ENCODE results near the gene FRY.

DNA sequence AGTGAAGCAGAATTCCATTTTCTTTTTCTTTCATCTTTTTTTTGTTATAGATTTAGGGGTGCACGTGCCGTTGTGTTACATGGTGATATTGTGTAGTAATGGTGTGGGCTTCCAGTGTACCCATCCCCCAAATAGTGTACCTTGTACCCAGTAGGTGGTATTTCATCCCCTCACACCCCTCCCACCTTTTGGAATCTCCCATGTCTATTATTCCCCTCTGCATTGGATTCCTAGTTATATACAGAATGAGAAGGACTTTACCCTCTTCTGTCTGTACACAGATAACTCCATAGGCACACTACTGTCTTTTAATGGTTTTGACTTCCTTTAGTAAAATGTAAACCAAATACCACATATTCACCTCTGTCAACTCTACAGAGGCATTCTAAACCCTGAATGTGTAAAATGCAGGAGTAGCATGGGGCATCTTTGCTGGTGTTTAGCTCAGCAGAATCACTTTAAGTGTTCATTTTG is 28.0 kb downstream of the FRY start:
- TF ChIP-seq, protein P1, sequence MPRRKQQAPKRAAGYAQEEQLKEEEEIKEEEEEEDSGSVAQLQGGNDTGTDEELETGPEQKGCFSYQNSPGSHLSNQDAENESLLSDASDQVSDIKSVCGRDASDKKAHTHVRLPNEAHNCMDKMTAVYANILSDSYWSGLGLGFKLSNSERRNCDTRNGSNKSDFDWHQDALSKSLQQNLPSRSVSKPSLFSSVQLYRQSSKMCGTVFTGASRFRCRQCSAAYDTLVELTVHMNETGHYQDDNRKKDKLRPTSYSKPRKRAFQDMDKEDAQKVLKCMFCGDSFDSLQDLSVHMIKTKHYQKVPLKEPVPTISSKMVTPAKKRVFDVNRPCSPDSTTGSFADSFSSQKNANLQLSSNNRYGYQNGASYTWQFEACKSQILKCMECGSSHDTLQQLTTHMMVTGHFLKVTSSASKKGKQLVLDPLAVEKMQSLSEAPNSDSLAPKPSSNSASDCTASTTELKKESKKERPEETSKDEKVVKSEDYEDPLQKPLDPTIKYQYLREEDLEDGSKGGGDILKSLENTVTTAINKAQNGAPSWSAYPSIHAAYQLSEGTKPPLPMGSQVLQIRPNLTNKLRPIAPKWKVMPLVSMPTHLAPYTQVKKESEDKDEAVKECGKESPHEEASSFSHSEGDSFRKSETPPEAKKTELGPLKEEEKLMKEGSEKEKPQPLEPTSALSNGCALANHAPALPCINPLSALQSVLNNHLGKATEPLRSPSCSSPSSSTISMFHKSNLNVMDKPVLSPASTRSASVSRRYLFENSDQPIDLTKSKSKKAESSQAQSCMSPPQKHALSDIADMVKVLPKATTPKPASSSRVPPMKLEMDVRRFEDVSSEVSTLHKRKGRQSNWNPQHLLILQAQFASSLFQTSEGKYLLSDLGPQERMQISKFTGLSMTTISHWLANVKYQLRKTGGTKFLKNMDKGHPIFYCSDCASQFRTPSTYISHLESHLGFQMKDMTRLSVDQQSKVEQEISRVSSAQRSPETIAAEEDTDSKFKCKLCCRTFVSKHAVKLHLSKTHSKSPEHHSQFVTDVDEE (CRISPR knock-in tag; IDR thresholded peaks at IDR 0.05), result no peak
- TF ChIP-seq ZFP30 (CRISPR knock-in tag; IDR thresholded peaks at IDR 0.05) (no peak), ZNF565 (CRISPR knock-in tag; conservative IDR thresholded peaks at IDR 0.05; ENCODE audit: low read depth) (no peak), ZFP3 (CRISPR knock-in tag; IDR thresholded peaks at IDR 0.05) (no peak)

All from SK-N-SH treated with all-trans-retinoic acid at 6 μM for 48 hours (cell line).